ENCODE results near the gene CACNA1E.

Gene CACNA1E

DNA sequence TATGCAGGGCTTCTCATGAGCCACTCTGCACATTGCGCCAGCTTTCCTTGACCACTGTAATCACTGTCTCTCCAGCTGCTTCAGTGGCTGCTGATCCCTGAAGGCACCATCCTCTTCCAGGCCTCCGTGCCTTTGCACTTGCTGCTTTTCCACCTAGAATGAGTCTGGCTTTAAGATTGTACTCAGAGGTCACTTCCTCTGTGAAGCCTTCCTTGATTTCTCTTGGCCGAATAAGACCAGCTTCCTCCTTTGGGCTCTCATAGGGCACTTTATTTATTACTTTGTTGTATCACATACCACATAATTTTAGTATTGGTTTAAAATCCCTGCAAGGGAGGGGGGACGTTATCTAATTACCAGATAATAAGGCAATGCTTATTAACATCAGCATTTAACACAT is 10.6 kb downstream of the CACNA1E start:
- peaks cover 55% of the 10 kb centered on the region for H3K27me3 Mint-ChIP-seq (ENCODE audit: low read depth)
- H3K4me3 Mint-ChIP-seq, result no peak overlapping the region
- no peaks in the 10 kb centered on the region for H3K4me1 Mint-ChIP-seq (ENCODE audit: low read depth)
- no peak overlapping the region for H3K27ac Mint-ChIP-seq
- no peaks in the 10 kb centered on the region for H3K9me3 Mint-ChIP-seq
- no peaks in the 10 kb centered on the region for H3K36me3 Mint-ChIP-seq (ENCODE audit: low read depth)

DNA sequence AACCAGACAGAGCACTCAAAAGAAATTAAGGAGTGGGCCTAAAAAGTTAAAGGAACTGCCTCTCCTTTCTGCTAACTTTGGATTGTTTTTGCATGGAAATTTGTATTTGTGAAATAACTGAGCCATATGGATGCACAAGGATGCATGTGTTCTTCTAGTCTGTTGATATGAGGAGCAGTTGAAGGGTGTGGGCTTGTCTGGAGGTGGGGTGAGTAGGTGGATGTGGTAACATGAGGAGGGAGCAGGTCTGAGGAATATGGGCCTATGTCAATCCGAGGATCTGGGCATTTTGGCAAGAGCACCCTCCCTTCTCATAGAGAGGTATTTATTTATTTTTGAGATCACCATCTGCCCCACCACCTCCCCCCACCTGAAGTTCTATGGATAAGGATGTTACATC is 13.4 kb downstream of the CACNA1E start:
- H3K9me3 Mint-ChIP-seq, result no peaks in the 10 kb centered on the region
- H3K27ac Mint-ChIP-seq, result no peak overlapping the region
- no peak overlapping the region for H3K4me3 Mint-ChIP-seq
- H3K27me3 Mint-ChIP-seq (ENCODE audit: low read depth), result peaks cover 38% of the 10 kb centered on the region
- no peaks in the 10 kb centered on the region for H3K4me1 Mint-ChIP-seq (ENCODE audit: low read depth)
- H3K36me3 Mint-ChIP-seq (ENCODE audit: low read depth), result no peaks in the 10 kb centered on the region

DNA sequence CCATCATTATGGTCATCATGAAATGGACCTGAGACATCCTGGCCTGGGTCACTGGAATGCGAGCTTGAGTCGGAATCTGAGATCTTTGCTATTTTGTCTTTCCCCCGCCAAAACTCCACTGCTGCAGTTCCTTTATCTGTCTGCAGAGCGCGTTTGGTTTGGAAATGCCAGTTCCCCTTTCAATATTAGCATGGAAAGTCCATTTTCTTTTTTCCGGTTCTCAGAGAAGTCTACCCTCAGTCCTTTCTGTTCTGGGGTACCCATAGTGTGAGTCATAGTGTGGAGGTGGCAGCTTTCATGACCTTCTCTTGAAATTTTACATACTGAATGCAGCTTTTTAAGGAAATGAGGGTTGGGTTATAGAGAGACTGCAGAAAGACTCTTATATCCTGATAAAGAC is 14.6 kb downstream of the CACNA1E start:
- no peaks in the 10 kb centered on the region for H3K36me3 Mint-ChIP-seq (ENCODE audit: low read depth)

GRCh38 chr1:181499825-181500224 is 16.5 kb downstream of the CACNA1E start:
- no peak overlapping the region for H3K4me3 Mint-ChIP-seq
- H3K27me3 Mint-ChIP-seq (ENCODE audit: low read depth), result peaks cover 20% of the 10 kb centered on the region
- H3K36me3 Mint-ChIP-seq (ENCODE audit: low read depth), result no peaks in the 10 kb centered on the region
- H3K9me3 Mint-ChIP-seq, result no peaks in the 10 kb centered on the region
- no peak overlapping the region for H3K27ac Mint-ChIP-seq
- H3K4me1 Mint-ChIP-seq (ENCODE audit: low read depth), result peaks cover 4% of the 10 kb centered on the region

More for the DNA sequence above, 14.6 kb downstream of the CACNA1E start:
- Mint-ChIP-seq H3K27ac (no peak overlapping the region), H3K4me1 (ENCODE audit: low read depth) (no peaks in the 10 kb centered on the region), H3K4me3 (no peak overlapping the region), H3K27me3 (ENCODE audit: low read depth) (peaks cover 31% of the 10 kb centered on the region), H3K9me3 (no peaks in the 10 kb centered on the region)

GRCh38 chr1:181500636-181501035 is 17.3 kb downstream of the CACNA1E start:
- no peak overlapping the region for H3K4me3 Mint-ChIP-seq
- H3K36me3 Mint-ChIP-seq (ENCODE audit: low read depth), result no peaks in the 10 kb centered on the region
- H3K9me3 Mint-ChIP-seq, result no peaks in the 10 kb centered on the region
- no peak overlapping the region for H3K27ac Mint-ChIP-seq
- peaks cover 17% of the 10 kb centered on the region for H3K27me3 Mint-ChIP-seq (ENCODE audit: low read depth)
- H3K4me1 Mint-ChIP-seq (ENCODE audit: low read depth), result peaks cover 7% of the 10 kb centered on the region

DNA sequence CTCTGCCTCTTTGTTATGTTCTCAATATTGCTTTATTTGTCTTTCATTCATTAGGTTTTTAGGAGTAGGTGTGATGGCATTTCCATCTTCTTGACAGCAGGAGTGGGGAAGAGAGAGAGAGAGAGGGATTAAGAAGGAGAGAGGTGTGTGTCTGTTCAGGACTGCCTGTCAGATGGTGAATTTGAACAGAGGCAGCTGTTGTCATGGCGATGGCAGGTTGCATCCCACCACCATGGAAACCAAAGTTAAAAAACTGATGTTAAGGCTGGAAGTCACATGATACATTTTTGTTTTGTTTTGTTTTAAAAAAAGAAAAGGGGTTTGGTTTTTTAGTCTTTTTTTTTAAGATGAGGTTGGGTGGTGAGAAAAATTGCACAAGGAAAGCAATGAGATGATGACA is 18.3 kb downstream of the CACNA1E start:
- H3K9me3 Mint-ChIP-seq, result no peaks in the 10 kb centered on the region
- peaks cover 12% of the 10 kb centered on the region for H3K27me3 Mint-ChIP-seq (ENCODE audit: low read depth)
- peaks cover 7% of the 10 kb centered on the region for H3K4me1 Mint-ChIP-seq (ENCODE audit: low read depth)
- H3K4me3 Mint-ChIP-seq, result no peak overlapping the region
- no peak overlapping the region for H3K27ac Mint-ChIP-seq
- H3K36me3 Mint-ChIP-seq (ENCODE audit: low read depth), result no peaks in the 10 kb centered on the region

DNA sequence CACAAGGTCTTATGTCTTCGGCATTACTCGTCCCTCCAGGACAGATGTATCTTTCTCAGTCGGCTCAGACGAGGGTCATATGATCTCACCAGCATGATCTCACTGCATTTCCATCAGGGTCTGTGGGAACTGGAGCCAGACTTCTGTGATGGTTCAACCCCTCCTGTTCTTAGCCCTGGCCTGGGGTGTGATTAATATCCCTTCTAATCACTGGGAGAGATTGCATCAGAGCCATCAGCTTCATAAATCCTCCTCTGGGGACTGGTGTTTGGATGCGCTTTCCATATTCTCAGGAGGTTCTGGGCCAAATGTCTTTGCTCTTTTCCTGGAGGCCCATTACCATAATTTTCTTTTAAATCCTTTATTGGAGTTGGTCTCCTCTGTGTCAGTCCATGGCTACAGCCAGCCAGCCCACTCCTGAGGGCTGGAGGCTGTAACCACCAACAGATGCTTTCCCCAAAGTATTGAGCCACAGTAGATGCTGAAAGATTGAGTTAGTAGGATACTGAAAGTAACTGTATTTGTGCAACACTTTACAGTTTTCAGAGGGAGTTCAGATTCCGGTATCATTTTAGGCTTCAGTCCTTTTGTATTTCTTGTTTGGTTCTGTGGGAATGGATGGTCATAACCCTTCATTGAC is 20.0 kb downstream of the CACNA1E start:
- no peaks in the 10 kb centered on the region for H3K36me3 Mint-ChIP-seq (ENCODE audit: low read depth)
- H3K9me3 Mint-ChIP-seq, result no peaks in the 10 kb centered on the region
- H3K27me3 Mint-ChIP-seq (ENCODE audit: low read depth), result peaks cover 4% of the 10 kb centered on the region
- H3K4me1 Mint-ChIP-seq (ENCODE audit: low read depth), result peaks cover 7% of the 10 kb centered on the region
- H3K27ac Mint-ChIP-seq, result no peak overlapping the region
- no peak overlapping the region for H3K4me3 Mint-ChIP-seq

DNA sequence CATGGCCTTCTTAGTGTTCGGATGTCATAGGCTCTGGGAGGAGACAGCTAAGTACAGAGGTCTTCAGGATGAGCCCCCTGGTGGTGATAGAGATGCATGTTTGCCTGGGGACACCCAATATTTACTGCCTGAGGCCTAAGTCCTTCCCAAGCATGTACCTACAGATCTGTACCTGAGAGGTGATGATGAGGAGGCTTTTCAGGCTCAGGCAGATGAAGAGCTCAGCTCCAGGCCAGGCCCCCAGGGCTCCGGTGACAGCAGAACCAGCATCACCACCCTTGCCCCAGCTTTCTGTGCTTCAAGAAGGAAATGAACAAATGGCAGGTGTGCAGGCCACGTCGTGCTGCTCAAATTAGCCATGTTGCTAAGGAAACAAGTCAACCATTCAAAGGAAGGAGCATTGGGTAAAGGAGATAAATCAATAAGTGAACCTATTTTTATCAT is 21.1 kb downstream of the CACNA1E start:
- peak overlapping the region; percentile 60 for H3K27ac Mint-ChIP-seq
- peaks cover 7% of the 10 kb centered on the region for H3K4me1 Mint-ChIP-seq (ENCODE audit: low read depth)
- H3K27me3 Mint-ChIP-seq (ENCODE audit: low read depth), result peaks cover 4% of the 10 kb centered on the region
- no peaks in the 10 kb centered on the region for H3K36me3 Mint-ChIP-seq (ENCODE audit: low read depth)
- no peaks in the 10 kb centered on the region for H3K9me3 Mint-ChIP-seq
- H3K4me3 Mint-ChIP-seq, result no peak overlapping the region

- Mint-ChIP-seq H3K27me3 (ENCODE audit: low read depth) (peaks cover 3% of the 10 kb centered on the region), H3K36me3 (ENCODE audit: low read depth) (no peaks in the 10 kb centered on the region), H3K4me3 (no peak overlapping the region), H3K27ac (no peak overlapping the region), H3K4me1 (ENCODE audit: low read depth) (peaks cover 7% of the 10 kb centered on the region), H3K9me3 (no peaks in the 10 kb centered on the region)
These were observed 23.4 kb downstream of the CACNA1E start for GRCh38 chr1:181506563-181507353.

GRCh38 chr1:181508486-181509165 is 25.3 kb downstream of the CACNA1E start:
- peaks cover 7% of the 10 kb centered on the region for H3K4me1 Mint-ChIP-seq (ENCODE audit: low read depth)
- no peak overlapping the region for H3K4me3 Mint-ChIP-seq
- no peak overlapping the region for H3K27ac Mint-ChIP-seq
- no peaks in the 10 kb centered on the region for H3K36me3 Mint-ChIP-seq (ENCODE audit: low read depth)
- no peaks in the 10 kb centered on the region for H3K9me3 Mint-ChIP-seq
- H3K27me3 Mint-ChIP-seq (ENCODE audit: low read depth), result peaks cover 3% of the 10 kb centered on the region

GRCh38 chr1:181513786-181514297 is 30.5 kb downstream of the CACNA1E start:
- Mint-ChIP-seq H3K27me3 (ENCODE audit: low read depth) (peaks cover 3% of the 10 kb centered on the region), H3K4me3 (no peak overlapping the region), H3K27ac (no peak overlapping the region), H3K36me3 (ENCODE audit: low read depth) (no peaks in the 10 kb centered on the region), H3K4me1 (ENCODE audit: low read depth) (no peaks in the 10 kb centered on the region), H3K9me3 (no peaks in the 10 kb centered on the region)

- no peak overlapping the region for H3K27ac Mint-ChIP-seq
- peaks cover 3% of the 10 kb centered on the region for H3K27me3 Mint-ChIP-seq (ENCODE audit: low read depth)
- no peaks in the 10 kb centered on the region for H3K4me1 Mint-ChIP-seq (ENCODE audit: low read depth)
- no peak overlapping the region for H3K4me3 Mint-ChIP-seq
- H3K9me3 Mint-ChIP-seq, result no peaks in the 10 kb centered on the region
- H3K36me3 Mint-ChIP-seq (ENCODE audit: low read depth), result no peaks in the 10 kb centered on the region
These were observed 31.3 kb downstream of the CACNA1E start for GRCh38 chr1:181514298-181515290.

DNA sequence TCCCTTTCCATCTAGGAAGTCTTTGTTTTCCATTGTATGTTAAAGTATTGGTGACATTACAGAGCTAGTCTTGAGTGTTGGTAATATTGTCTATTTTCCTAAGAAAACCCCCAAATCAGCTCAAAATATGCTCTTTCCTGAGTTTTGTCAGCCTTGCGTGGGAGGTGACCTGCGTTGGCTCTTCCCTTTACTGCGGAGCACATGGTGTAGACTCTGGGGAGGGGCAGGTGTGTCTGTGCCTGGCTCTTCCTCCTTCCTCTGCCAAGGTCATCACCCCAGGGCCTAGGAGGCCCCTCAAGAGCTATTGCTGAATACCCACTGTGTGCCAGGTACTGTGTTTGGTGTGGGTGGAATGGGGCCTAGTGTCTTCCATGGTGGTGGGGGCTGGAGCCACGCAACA is 33.4 kb downstream of the CACNA1E start:
- Mint-ChIP-seq H3K9me3 (no peaks in the 10 kb centered on the region), H3K27ac (no peak overlapping the region), H3K36me3 (ENCODE audit: low read depth) (no peaks in the 10 kb centered on the region), H3K4me3 (no peak overlapping the region), H3K27me3 (ENCODE audit: low read depth) (no peaks in the 10 kb centered on the region), H3K4me1 (ENCODE audit: low read depth) (peaks cover 2% of the 10 kb centered on the region)

Measured in T-helper 1 cell treated with Interleukin-12 subunit alpha and Interleukin-12 subunit beta and Interleukin-4 antibody, amounts not matched to agents 30 μg/mL and 1 μg/mL, for 36 hours (primary cell).